ENCODE results near the gene CPVL. TPM values are rescaled to one million over a fixed set of nuclear protein-coding genes. Genes with fewer than 3 reads are reported as not detected.

Gene CPVL
- total RNA-seq, 1 donor: 0.36 TPM

- Histone ChIP-seq H4K20me1 (ENCODE audit: insufficient read depth, low read length) (no peaks in the 10 kb centered on the region), H3K4me3 (ENCODE audit: insufficient read depth, low read length) (peak overlapping the region; percentile 57), H3K79me2 (ENCODE audit: insufficient read depth, low read length) (no peaks in the 10 kb centered on the region), H3K36me3 (ENCODE audit: insufficient read depth, low read length) (no peaks in the 10 kb centered on the region), H3K4me1 (ENCODE audit: insufficient read depth, low read length) (peaks cover 9% of the 10 kb centered on the region), H3K4me2 (ENCODE audit: insufficient read depth, low read length) (peak overlapping the region; percentile 74), H3K27ac (ENCODE audit: low read depth, low read length) (no peak overlapping the region), H2AFZ (ENCODE audit: low read length) (peak overlapping the region; percentile 37), H3K9me3 (ENCODE audit: low read depth, low read length) (no peaks in the 10 kb centered on the region), H3K27me3 (ENCODE audit: insufficient read depth, low read length) (peaks cover 60% of the 10 kb centered on the region)
- DNase-seq (ENCODE audit: insufficient read length, low spot score, missing footprints): no peak
- peak; percentile 29 for TF ChIP-seq CTCF (IDR thresholded peaks at IDR 0.05; ENCODE audit: extremely low read depth, low read depth, low read length)
Observed at GRCh38 chr7:28955718-28956607, 190.4 kb downstream of the CPVL start.

- no peak overlapping the region for H3K4me3 ChIP-seq (ENCODE audit: insufficient read depth, low read length)
- no peaks in the 10 kb centered on the region for H4K20me1 ChIP-seq (ENCODE audit: insufficient read depth, low read length)
- no peak overlapping the region for H2AFZ ChIP-seq (ENCODE audit: low read length)
- no peak for TF ChIP-seq CTCF (IDR thresholded peaks at IDR 0.05; ENCODE audit: extremely low read depth, low read depth, low read length)
- no peaks in the 10 kb centered on the region for H3K79me2 ChIP-seq (ENCODE audit: insufficient read depth, low read length)
- H3K27ac ChIP-seq (ENCODE audit: low read depth, low read length): no peak overlapping the region
- no peak for DNase-seq (ENCODE audit: insufficient read length, low spot score, missing footprints)
- H3K4me2 ChIP-seq (ENCODE audit: insufficient read depth, low read length): no peak overlapping the region
- H3K27me3 ChIP-seq (ENCODE audit: insufficient read depth, low read length): peaks cover 61% of the 10 kb centered on the region
- no peaks in the 10 kb centered on the region for H3K36me3 ChIP-seq (ENCODE audit: insufficient read depth, low read length)
- H3K4me1 ChIP-seq (ENCODE audit: insufficient read depth, low read length): peaks cover 9% of the 10 kb centered on the region
- no peaks in the 10 kb centered on the region for H3K9me3 ChIP-seq (ENCODE audit: low read depth, low read length)
Observed at GRCh38 chr7:28955356-28955717, 191.0 kb downstream of the CPVL start.

- H3K9me3 ChIP-seq (ENCODE audit: low read depth, low read length): no peaks in the 10 kb centered on the region
- DNase-seq (ENCODE audit: insufficient read length, low spot score, missing footprints): no peak
- no peak overlapping the region for H3K4me2 ChIP-seq (ENCODE audit: insufficient read depth, low read length)
- no peaks in the 10 kb centered on the region for H3K36me3 ChIP-seq (ENCODE audit: insufficient read depth, low read length)
- peaks cover 61% of the 10 kb centered on the region for H3K27me3 ChIP-seq (ENCODE audit: insufficient read depth, low read length)
- H3K4me3 ChIP-seq (ENCODE audit: insufficient read depth, low read length): no peak overlapping the region
- no peaks in the 10 kb centered on the region for H4K20me1 ChIP-seq (ENCODE audit: insufficient read depth, low read length)
- no peak overlapping the region for H2AFZ ChIP-seq (ENCODE audit: low read length)
- no peaks in the 10 kb centered on the region for H3K79me2 ChIP-seq (ENCODE audit: insufficient read depth, low read length)
- H3K27ac ChIP-seq (ENCODE audit: low read depth, low read length): no peak overlapping the region
- peaks cover 9% of the 10 kb centered on the region for H3K4me1 ChIP-seq (ENCODE audit: insufficient read depth, low read length)
- TF ChIP-seq CTCF (IDR thresholded peaks at IDR 0.05; ENCODE audit: extremely low read depth, low read depth, low read length): no peak
Observed at GRCh38 chr7:28954946-28955345, 191.4 kb downstream of the CPVL start.

GRCh38 chr7:28954471-28954870 lies 191.9 kb downstream of the CPVL start:
- H3K27me3 ChIP-seq (ENCODE audit: insufficient read depth, low read length): peaks cover 60% of the 10 kb centered on the region
- no peak overlapping the region for H3K4me2 ChIP-seq (ENCODE audit: insufficient read depth, low read length)

More at GRCh38 chr7:28954471-28954870, 191.9 kb downstream of the CPVL start:
- Histone ChIP-seq H3K36me3 (ENCODE audit: insufficient read depth, low read length) (no peaks in the 10 kb centered on the region), H4K20me1 (ENCODE audit: insufficient read depth, low read length) (no peaks in the 10 kb centered on the region), H3K9me3 (ENCODE audit: low read depth, low read length) (no peaks in the 10 kb centered on the region), H3K27ac (ENCODE audit: low read depth, low read length) (no peak overlapping the region), H2AFZ (ENCODE audit: low read length) (no peak overlapping the region), H3K79me2 (ENCODE audit: insufficient read depth, low read length) (no peaks in the 10 kb centered on the region), H3K4me1 (ENCODE audit: insufficient read depth, low read length) (peaks cover 9% of the 10 kb centered on the region), H3K4me3 (ENCODE audit: insufficient read depth, low read length) (no peak overlapping the region)
- TF ChIP-seq CTCF (IDR thresholded peaks at IDR 0.05; ENCODE audit: extremely low read depth, low read depth, low read length): no peak
- DNase-seq (ENCODE audit: insufficient read length, low spot score, missing footprints): no peak

Data from osteoblast (primary cell).